GM10847 (cell line): Measurements from ENCODE around the gene CORIN.

ENCODE experiments used
- POLR2A ChIP-seq: IDR thresholded peaks from 2 replicates; pipeline ENCODE4 v1.6.1; 2011; ENCODE audit not compliant: insufficient read length; ENCODE audit errors: extremely low read depth

Gene CORIN

GRCh38 chr4:47750788-47751187 is 87.1 kb downstream of the CORIN start:
- no peak for TF ChIP-seq POLR2A

- no peak for TF ChIP-seq POLR2A
Measured at GRCh38 chr4:47749858-47750257, 88.0 kb downstream of the CORIN start.

- TF ChIP-seq POLR2A: no peak
Measured at GRCh38 chr4:47749060-47749459, 88.8 kb downstream of the CORIN start.

- no peak for TF ChIP-seq POLR2A
Measured at GRCh38 chr4:47747846-47748494, 89.9 kb downstream of the CORIN start.

- TF ChIP-seq POLR2A: no peak
Measured at GRCh38 chr4:47747211-47747610, 90.7 kb downstream of the CORIN start.

GRCh38 chr4:47746122-47746521 is 91.7 kb downstream of the CORIN start:
- no peak for TF ChIP-seq POLR2A

GRCh38 chr4:47744843-47745382 is 93.0 kb downstream of the CORIN start:
- no peak for TF ChIP-seq POLR2A

GRCh38 chr4:47744253-47744652 is 93.6 kb downstream of the CORIN start:
- TF ChIP-seq POLR2A: no peak

- no peak for TF ChIP-seq POLR2A
Measured at GRCh38 chr4:47741200-47741599, 96.7 kb downstream of the CORIN start.

GRCh38 chr4:47737326-47737725 is 100.5 kb downstream of the CORIN start:
- no peak for TF ChIP-seq POLR2A

GRCh38 chr4:47736555-47736954 is 101.3 kb downstream of the CORIN start:
- no peak for TF ChIP-seq POLR2A

- TF ChIP-seq POLR2A: no peak
Measured at GRCh38 chr4:47736146-47736545, 101.7 kb downstream of the CORIN start.

GRCh38 chr4:47733302-47734175 is 104.3 kb downstream of the CORIN start:
- no peak for TF ChIP-seq POLR2A

GRCh38 chr4:47731182-47731581 is 106.7 kb downstream of the CORIN start:
- TF ChIP-seq POLR2A: no peak

GRCh38 chr4:47729131-47729680 is 108.7 kb downstream of the CORIN start:
- TF ChIP-seq POLR2A: no peak
